K562 (cell line): Measurements from ENCODE around the gene RFNG. TPM values are rescaled to one million over a fixed set of nuclear protein-coding genes. Genes with fewer than 3 reads are reported as not detected.

Source experiments
- BCOR ChIP-seq: fragments of 450-650 bp; IDR thresholded peaks from 2 replicates; pipeline ENCODE4 v1.6.1; 2016
- CAMTA2 ChIP-seq: fragments of 250-450 bp; sonication (Bioruptor Pico); conservative IDR thresholded peaks from 2 replicates; pipeline ENCODE4 v1.5.1; 2022
- CTBP1 ChIP-seq: fragments of 450-650 bp; IDR thresholded peaks from 2 replicates; pipeline ENCODE4 v1.6.1; 2016; ENCODE audit warnings: borderline replicate concordance
- FIP1L1 ChIP-seq: fragments of 200-400 bp; formaldehyde crosslinking; IDR thresholded peaks from 2 replicates; pipeline ENCODE4 v1.6.1; 2018; ENCODE audit warnings: mild to moderate bottlenecking, low read depth, low read length; ENCODE audit not compliant: poor library complexity, severe bottlenecking
- FOXA1 ChIP-seq: fragments of 450-650 bp; IDR thresholded peaks from 2 replicates; pipeline ENCODE4 v1.6.1; 2016; ENCODE audit warnings: mild to moderate bottlenecking, borderline replicate concordance
- MAZ ChIP-seq, 2 experiments: fragments of 450-650 bp in 1 of 2; sonication (generic) in 1 of 2; formaldehyde crosslinking; IDR thresholded peaks in 1 of 2; conservative IDR thresholded peaks in 1 of 2; 2 replicates each; pipeline versions ENCODE4 v1.4.0 to v1.5.0; 2020; ENCODE audit warnings: mild to moderate bottlenecking in 1 of 2, missing genetic modification reagents in 1 of 2
- MBD2 ChIP-seq: sonication (generic); IDR thresholded peaks from 2 replicates; pipeline ENCODE4 v1.6.1; 2016; ENCODE audit warnings: low read depth, borderline replicate concordance
- NBN ChIP-seq: fragments of 450-650 bp; IDR thresholded peaks from 2 replicates; pipeline ENCODE4 v1.6.1; 2016; ENCODE audit warnings: low read depth, mild to moderate bottlenecking
- NR2C2 ChIP-seq, 2 experiments: fragments of 200-800 bp in 1 of 2; sonication (Bioruptor generic) in 1 of 2; sonication (generic) in 1 of 2; formaldehyde crosslinking in 1 of 2; IDR thresholded peaks; 2 replicates each; pipeline versions ENCODE4 v1.6.1 to v1.8.0; 2016 to 2022; ENCODE audit warnings: mild to moderate bottlenecking in 1 of 2, missing compliant biosample characterization in 1 of 2, missing genetic modification characterization in 1 of 2, missing genetic modification reagents in 1 of 2
- PHF20 ChIP-seq: fragments of 450-650 bp; IDR thresholded peaks from 2 replicates; pipeline ENCODE4 v1.6.1; 2018; ENCODE audit not compliant: partially characterized antibody
- PHF21A ChIP-seq: fragments of 450-650 bp; IDR thresholded peaks from 2 replicates; pipeline ENCODE4 v1.6.1; 2017; ENCODE audit warnings: low read depth, borderline replicate concordance
- SIN3B ChIP-seq: fragments of 450-650 bp; IDR thresholded peaks from 2 replicates; pipeline ENCODE4 v1.6.1; 2017; ENCODE audit warnings: low read depth, mild to moderate bottlenecking, moderate library complexity
- SMAD4 ChIP-seq: fragments of 250-450 bp; sonication (Bioruptor Pico); conservative IDR thresholded peaks from 2 replicates; pipeline ENCODE4 v1.8.0; 2021; ENCODE audit warnings: inconsistent platforms, mild to moderate bottlenecking, moderate library complexity
- SMARCA4 ChIP-seq: fragments of 450-650 bp; IDR thresholded peaks from 2 replicates; pipeline ENCODE4 v1.6.1; 2016
- SMARCB1 ChIP-seq: IDR thresholded peaks from 2 replicates; pipeline ENCODE4 v1.6.1; 2011; ENCODE audit warnings: improper control_type of control experiment, low read depth; ENCODE audit not compliant: insufficient read length
- SP2 ChIP-seq: IDR thresholded peaks from 2 replicates; pipeline ENCODE4 v1.6.1; 2011; ENCODE audit warnings: mild to moderate bottlenecking, low read depth, low read length, moderate library complexity; ENCODE audit not compliant: poor library complexity, severe bottlenecking; ENCODE audit errors: extremely low read depth
- STAT5B ChIP-seq: fragments of 250-450 bp; sonication (Bioruptor Pico); IDR thresholded peaks from 2 replicates; pipeline ENCODE4 v1.8.0; 2021; ENCODE audit warnings: mild to moderate bottlenecking, inconsistent platforms
- TAF1 ChIP-seq: IDR thresholded peaks from 2 replicates; pipeline ENCODE4 v1.6.1; 2011; ENCODE audit warnings: mild to moderate bottlenecking, low read length, moderate library complexity; ENCODE audit not compliant: insufficient read depth, control insufficient read depth, severe bottlenecking; ENCODE audit errors: extremely low read depth
- THAP12 ChIP-seq: fragments of 250-450 bp; sonication (Bioruptor Pico); IDR thresholded peaks from 2 replicates; pipeline ENCODE4 v1.9.0; 2021; ENCODE audit warnings: mild to moderate bottlenecking, inconsistent platforms
- ZBTB43 ChIP-seq: sonication (generic); formaldehyde crosslinking; IDR thresholded peaks from 2 replicates; pipeline ENCODE4 v1.8.0; 2023; ENCODE audit warnings: mild to moderate bottlenecking, missing genetic modification reagents
- ZNF133 ChIP-seq: fragments of 250-450 bp; sonication (Bioruptor Pico); IDR thresholded peaks from 2 replicates; pipeline ENCODE4 v1.4.0; 2020; ENCODE audit warnings: mild to moderate bottlenecking
- ZNF175 ChIP-seq: fragments of 200-800 bp; sonication (Bioruptor generic); IDR thresholded peaks from 2 replicates; pipeline ENCODE4 v1.6.1; 2016; ENCODE audit warnings: low read depth, mild to moderate bottlenecking, missing genetic modification characterization, missing compliant biosample characterization
- ZNF282 ChIP-seq: sonication (generic); formaldehyde crosslinking; IDR thresholded peaks from 2 replicates; pipeline ENCODE4 v1.8.1; 2023; ENCODE audit warnings: missing genetic modification reagents
- ZNF696 ChIP-seq: fragments of 250-450 bp; sonication (Bioruptor Pico); conservative IDR thresholded peaks from 2 replicates; pipeline ENCODE4 v1.4.0; 2020; ENCODE audit warnings: mild to moderate bottlenecking, moderate library complexity
- polyA plus RNA-seq, 8 experiments: library from polyadenylated mRNA; depleted of rRNA in 4 of 8; stranded (reverse) in 5 of 8; unstranded in 3 of 8; fragments of >200 nt; fragmentation: Nextera tagmentation in 2 of 8; fragmentation: Illumina TruSeq in 1 of 8; extraction: Ambion mirVana in 2 of 8; extraction: Trizol in 1 of 8; gene quantifications; 2 replicates each; pipeline versions ENCODE4 v1.2.1 to v1.2.3, GENCODE V29; 2011 to 2014; ENCODE audit warnings: inconsistent platforms in 1 of 8, missing spikeins in 1 of 8
- total RNA-seq, 7 experiments: library from RNA; depleted of rRNA in 6 of 7; stranded (reverse); fragments of >200 nt in 6 of 7; fragmentation: Illumina TruSeq in 2 of 7; extraction: Trizol in 2 of 7; gene quantifications; 2 replicates each; pipeline versions ENCODE4 v1.2.1 to v1.2.3, GENCODE V29; 2011 to 2021; ENCODE audit warnings: low replicate concordance in 1 of 7
- TF ChIP-seq, protein P1 (sequence below): sonication (generic); formaldehyde crosslinking; IDR thresholded peaks from 2 replicates; pipeline ENCODE4 v1.5.0; 2020; ENCODE audit warnings: missing genetic modification reagents

RFNG gene
- total and polyA plus RNA-seq, 9 of the 15 experiments (the other 6 are each of a cell fraction or from before 2014, with no cell fraction given), result 0.32 to 32.8 (median 9.5) TPM

DNA sequence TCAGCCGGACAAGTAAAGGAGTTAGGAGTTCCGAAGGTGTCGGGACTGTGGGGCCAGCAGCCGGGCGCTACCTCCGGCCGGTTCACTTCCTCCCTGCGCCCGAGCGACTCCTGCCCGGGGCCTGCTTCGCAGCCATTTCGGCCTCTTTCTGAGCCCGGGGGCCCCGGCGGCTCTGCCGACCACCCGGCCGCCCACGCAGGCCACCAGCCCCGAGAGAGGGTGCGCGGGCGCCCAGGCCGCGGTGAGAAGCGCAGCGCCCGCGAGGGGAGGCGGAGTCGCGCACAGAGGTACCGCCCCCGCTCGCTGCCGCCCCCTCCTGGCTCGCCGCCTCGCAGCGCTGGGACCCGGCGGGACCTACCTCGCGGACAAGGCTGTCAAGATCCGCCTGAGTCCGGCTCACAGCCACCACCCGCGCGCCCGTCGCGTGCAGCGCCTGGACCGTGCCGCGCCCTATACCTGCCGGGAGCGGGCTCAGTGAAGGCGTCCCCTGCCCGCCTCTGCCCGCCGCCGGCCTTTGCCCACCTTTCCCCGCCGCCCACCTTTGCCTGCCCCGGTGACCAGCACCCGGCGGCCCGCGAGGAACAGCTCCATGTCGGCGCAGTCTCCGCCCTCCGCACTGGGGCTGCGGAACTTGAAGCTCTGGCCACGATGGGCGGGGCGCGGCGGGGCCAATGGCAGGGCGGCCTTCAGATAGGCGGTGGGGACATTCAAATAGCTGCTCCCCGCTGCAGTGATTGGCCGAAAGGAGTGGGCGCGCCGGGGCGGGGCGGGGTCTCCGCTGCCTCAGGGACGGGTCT lies 14.3 kb downstream of the RFNG start, which contains the start of gene DCXR (continued):
- TF ChIP-seq STAT5B (CRISPR knock-in tag) (no peak), MBD2 (peak; percentile 70; the same call in 1 of the 2 replicates), SIN3B (peak; percentile 69), FOXA1 (no peak), ZNF133 (CRISPR knock-in tag) (no peak), SMAD4 (CRISPR knock-in tag) (peak; percentile 64; the same call in 1 of the 2 replicates), SMARCB1 (no peak), ZNF175 (CRISPR knock-in tag) (no peak), NBN (peak; percentile 26; the same call in 1 of the 2 replicates), SP2 (peak; percentile 20), BCOR (peak; percentile 65), CAMTA2 (CRISPR knock-in tag) (no peak), ZBTB43 (no peak), PHF21A (0 out of 2 replicates have a peak, but pooled peaks have one; percentile 44), SMARCA4 (no peak), NR2C2 (CRISPR knock-in tag; IDR thresholded peaks at IDR 0.05) (0 out of 2 replicates have a peak, but pooled peaks have one; percentile 69), NR2C2 (tag; IDR thresholded peaks at IDR 0.05) (peak; percentile 51; the same call in 1 of the 2 replicates), FIP1L1 (peak; percentile 85), TAF1 (peak; percentile 54), PHF20 (peak; percentile 75), CTBP1 (peak; percentile 99), ZNF282 (CRISPR knock-in tag) (peak; percentile 67; the same call in 1 of the 2 replicates), ZNF696 (no peak), MAZ (CRISPR knock-in tag; conservative IDR thresholded peaks at IDR 0.05 in 1 of 2, IDR thresholded peaks at IDR 0.05 in 1 of 2) (peak; percentile 90 to 91), THAP12 (CRISPR knock-in tag) (peak; percentile 79)
- TF ChIP-seq, protein P1, sequence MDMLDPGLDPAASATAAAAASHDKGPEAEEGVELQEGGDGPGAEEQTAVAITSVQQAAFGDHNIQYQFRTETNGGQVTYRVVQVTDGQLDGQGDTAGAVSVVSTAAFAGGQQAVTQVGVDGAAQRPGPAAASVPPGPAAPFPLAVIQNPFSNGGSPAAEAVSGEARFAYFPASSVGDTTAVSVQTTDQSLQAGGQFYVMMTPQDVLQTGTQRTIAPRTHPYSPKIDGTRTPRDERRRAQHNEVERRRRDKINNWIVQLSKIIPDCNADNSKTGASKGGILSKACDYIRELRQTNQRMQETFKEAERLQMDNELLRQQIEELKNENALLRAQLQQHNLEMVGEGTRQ (CRISPR knock-in tag), result no peak
